ENCODE measurements around the gene TRIM14. TPM values are rescaled to one million over a fixed set of nuclear protein-coding genes. Genes with fewer than 3 reads are reported as not detected.

TRIM14 gene
- total RNA-seq, 4 donors from 2014 or later, result 7.5 to 12.5 (median 10.5) TPM

- H3K4me1 ChIP-seq, result no peaks in the 10 kb centered on the region
- WGBS, 2 donors (ENCODE audit: low coverage in 1 of 2), result 76 to 84% methylated on average over 2 to 5 of the region's 7 CpGs
- H3K4me3 ChIP-seq, result no peak overlapping the region
- ATAC-seq, result no peak
- no peaks in the 10 kb centered on the region for H3K27me3 ChIP-seq
- H3K36me3 ChIP-seq, result no peaks in the 10 kb centered on the region
- TF ChIP-seq POLR2A (IDR thresholded peaks at IDR 0.05) (no peak), POLR2AphosphoS5 (IDR thresholded peaks at IDR 0.05) (no peak), CTCF (IDR thresholded peaks at IDR 0.05) (no peak), EP300 (IDR thresholded peaks at IDR 0.05) (no peak)
- H3K27ac ChIP-seq, result no peak overlapping the region
- H3K9me3 ChIP-seq, result no peaks in the 10 kb centered on the region
Observed at GRCh38 chr9:98135938-98136337, 16.9 kb upstream of the TRIM14 start.

GRCh38 chr9:98135558-98135934 is 16.5 kb upstream of the TRIM14 start:
- H3K4me1 ChIP-seq, result no peaks in the 10 kb centered on the region
- no peaks in the 10 kb centered on the region for H3K36me3 ChIP-seq
- no peaks in the 10 kb centered on the region for H3K27me3 ChIP-seq
- no peak for ATAC-seq
- no peak overlapping the region for H3K27ac ChIP-seq
- TF ChIP-seq POLR2AphosphoS5 (IDR thresholded peaks at IDR 0.05) (no peak), POLR2A (IDR thresholded peaks at IDR 0.05) (no peak), CTCF (IDR thresholded peaks at IDR 0.05) (no peak), EP300 (IDR thresholded peaks at IDR 0.05) (no peak)
- no peak overlapping the region for H3K4me3 ChIP-seq
- 57% methylated on average over 1 of the region's 4 CpGs; no CpG with 5 or more reads in 1 of the 2 donors for WGBS, 2 donors (ENCODE audit: low coverage in 1 of 2)
- no peaks in the 10 kb centered on the region for H3K9me3 ChIP-seq

GRCh38 chr9:98134702-98135557 is 15.9 kb upstream of the TRIM14 start:
- ATAC-seq, result no peak
- H3K4me3 ChIP-seq, result no peak overlapping the region
- no peak overlapping the region for H3K27ac ChIP-seq
- no peak for TF ChIP-seq CTCF (IDR thresholded peaks at IDR 0.05)
- no peak for TF ChIP-seq EP300 (IDR thresholded peaks at IDR 0.05)
- TF ChIP-seq POLR2A (IDR thresholded peaks at IDR 0.05), result no peak
- TF ChIP-seq POLR2AphosphoS5 (IDR thresholded peaks at IDR 0.05), result no peak
- H3K27me3 ChIP-seq, result no peaks in the 10 kb centered on the region
- 50 to 100% methylated on average over 1 of the region's 12 CpGs for WGBS, 2 donors (ENCODE audit: low coverage in 1 of 2)
- no peaks in the 10 kb centered on the region for H3K9me3 ChIP-seq
- no peaks in the 10 kb centered on the region for H3K4me1 ChIP-seq
- no peaks in the 10 kb centered on the region for H3K36me3 ChIP-seq

GRCh38 chr9:98132806-98133631 is 14.0 kb upstream of the TRIM14 start:
- no peaks in the 10 kb centered on the region for H3K27me3 ChIP-seq
- no peak overlapping the region for H3K4me3 ChIP-seq
- no peaks in the 10 kb centered on the region for H3K9me3 ChIP-seq
- no peaks in the 10 kb centered on the region for H3K4me1 ChIP-seq
- TF ChIP-seq EP300 (IDR thresholded peaks at IDR 0.05), result no peak
- TF ChIP-seq POLR2A (IDR thresholded peaks at IDR 0.05), result no peak
- TF ChIP-seq CTCF (IDR thresholded peaks at IDR 0.05), result no peak
- TF ChIP-seq POLR2AphosphoS5 (IDR thresholded peaks at IDR 0.05), result no peak
- no peak overlapping the region for H3K27ac ChIP-seq
- H3K36me3 ChIP-seq, result no peaks in the 10 kb centered on the region
- 80% methylated on average over 1 of the region's 14 CpGs; no CpG with 5 or more reads in 1 of the 2 donors for WGBS, 2 donors (ENCODE audit: low coverage in 1 of 2)
- ATAC-seq, result no peak

Measured in gastroesophageal sphincter (tissue), 4 donors.